Heart right ventricle (tissue), 16 donors: Measurements from ENCODE around the gene PADI2. TPM values are rescaled to one million over a fixed set of nuclear protein-coding genes. Genes with fewer than 3 reads are reported as not detected.

Experiments used
- ATAC-seq, 8 donors: fragments of 200-7000 bp; cut with Tn5 transposase; one replicate each; pipeline ENCODE4 v1.9.1; 2020; ENCODE audit warnings: mild to moderate bottlenecking in 8 of 8, moderate library complexity in 8 of 8, moderate number of reproducible peaks in 1 of 8
- DNase-seq, 2 donors: peaks; one replicate each; pipeline ENCODE4 v3.0.0-alpha.2; 2020
- H3K27ac ChIP-seq, 10 donors: fragments of 200-600 bp; sonication (generic) in 2 of 10; one replicate each; pipeline versions ENCODE4 v1.5.0 to v1.8.0; 2020 to 2022; ENCODE audit warnings: mild to moderate bottlenecking in 3 of 10
- H3K27me3 ChIP-seq, 7 donors: fragments of 200-600 bp; one replicate each; pipeline ENCODE4 v1.8.0; 2021 to 2022; ENCODE audit warnings: mild to moderate bottlenecking in 2 of 7
- H3K36me3 ChIP-seq, 9 donors: fragments of 200-600 bp; sonication (generic) in 1 of 9; one replicate each; pipeline versions ENCODE4 v1.5.0 to v1.8.0; 2020 to 2022; ENCODE audit warnings: mild to moderate bottlenecking in 2 of 9
- H3K4me1 ChIP-seq, 9 donors: fragments of 200-600 bp; sonication (generic) in 1 of 9; one replicate each; pipeline versions ENCODE4 v1.5.0 to v1.8.0; 2020 to 2022; ENCODE audit warnings: mild to moderate bottlenecking in 4 of 9
- H3K4me3 ChIP-seq, 10 donors: fragments of 200-600 bp; sonication (generic) in 2 of 10; one replicate each; pipeline versions ENCODE4 v1.5.0 to v1.8.0; 2020 to 2022; ENCODE audit warnings: mild to moderate bottlenecking in 7 of 10, moderate library complexity in 2 of 10
- H3K9me3 ChIP-seq, 11 donors: fragments of 200-600 bp in 10 of 11; sonication (generic) in 2 of 11; one replicate each; pipeline versions ENCODE4 v1.5.0 to v1.8.0; 2013 to 2022; ENCODE audit warnings: mild to moderate bottlenecking in 2 of 11, control low read depth in 1 of 11, moderate library complexity in 1 of 11
- CTCF ChIP-seq, 9 donors: fragments of 200-600 bp; sonication (generic) in 2 of 9; IDR thresholded peaks; one replicate each; pipeline versions ENCODE4 v1.5.0 to v1.8.0; 2021 to 2022; ENCODE audit warnings: antibody characterized with exemption in 9 of 9, mild to moderate bottlenecking in 5 of 9, moderate library complexity in 1 of 9
- WGBS, 2 donors: extraction: QIAGEN DNeasy Blood & Tissue Kit; methylation state at CpG; one replicate each; pipeline ENCODE4 v1.1.7; 2013; ENCODE audit warnings: inconsistent platforms in 1 of 2; 5-methylcytosine and 5-hydroxymethylcytosine counted together
- intact Hi-C, 10 donors: fragments of 100-400 bp; cut with DNase I; formaldehyde crosslinking; loops; one replicate each; pipeline versions ENCODE4 v1.11.1 to v1.14.2; 2022
- long read RNA-seq, 3 donors: library from polyadenylated mRNA; unstranded; transcript quantifications; one replicate each; pipeline ENCODE4 v2.0.0, GENCODE V29; 2020 to 2021
- polyA plus RNA-seq, 2 donors: library from polyadenylated mRNA; stranded (reverse); fragments of 200-250 nt; gene quantifications; one replicate each; pipeline ENCODE4 v1.2.3, GENCODE V29; 2013
- total RNA-seq, 10 donors: library from RNA; stranded (reverse); fragmentation: NEBNext Ultra II Directional in 3 of 10; extraction: Animal tissue kit (Norgen Biotek cat#: 25700) in 3 of 10; gene quantifications; one replicate each; pipeline versions ENCODE4 v1.2.1 to v1.2.4, GENCODE V29; 2021 to 2023
- donor health status: Arrhythmogenic right ventricular cardiomyopathy.
- donor health status: ischemic (EF 13 %, LVEDD 7.1; RV severe dilation, severe dysfunction).
- donor health status: healthy with polysubstance abuse.
- donor health status: DM: no; HTN: yes; CAD: no.
- donor health status: DM: no; HTN: no; CAD: no.
- donor health status: ischemic (EF 25% LVEDD 6.9; RV normal size, moderate dysfunction).
- donor health status: ischemic (EF 25% LVEDD 5.7; RV mildly dilated, moderate dysfunction).
- donor health status: healthy.
- donor health status: DM: yes; HTN: yes; CAD: no.
- donor health status: Ischemic cardiomyopathy.
- donor health status: ischemic (EF 35%, LVEDD 5.7; RV mildly dilated, moderate dysfunction).
- donor health status: nonischemic (EF 11% LVEDD 7.7; RV severe dilation, severe dysfunction).
- donor health status: DM: yes; HTN: yes; CAD: no.
- donor health status: PGD.
- donor health status: ischemic (EF 29% LVEDD 5.4; RV normal size, mild dysfunction).
- donor health status: nonischemic (EF 23%, LVEDD 6.1; RV moderate dilation, normal function).

Gene PADI2
- total RNA-seq, result 1 to 10 TPM in 1 of 10 donors, under 1 TPM in 9; 0.12 to 1.1 (median 0.58) TPM
- under 1 TPM; 0.07 TPM for polyA plus RNA-seq
- long read RNA-seq, donor 1, result 0 reads
- long read RNA-seq, donor 2, result 0 reads
- long read RNA-seq, donor 3, result 0 reads

GRCh38 chr1:17119076-17119772 is at the start of gene PADI2:
PADI2 (minus strand) TSS chr1:17119451; CDS start chr1:17119371, 80 bp downstream.
- Histone ChIP-seq H3K36me3 (no peaks in the 10 kb centered on the region), H3K4me3 (peak within 1 kb of the TSS in 9 of 10 donors; percentile 5 to 55 (median 41)), H3K27me3 (peaks cover 6 to 60% (median 50%) of the 10 kb centered on the region in 7 donors), H3K27ac (peak within 1 kb of the TSS in 1 of 10 donors; percentile 61), H3K4me1 (peaks cover 0 to 39% (median 17%) of the 10 kb centered on the region in 9 donors), H3K9me3 (no peaks in the 10 kb centered on the region)
- peak; percentile 69 to 86 (median 76) for ATAC-seq
- intact Hi-C loops, result no loop called here
- WGBS, 2 donors, result 2 to 3% methylated on average over 58 of the region's 58 CpGs
- TF ChIP-seq CTCF (IDR thresholded peaks at IDR 0.05), result no peak
- DNase-seq, result peak; percentile 51 to 70

GRCh38 chr1:17168091-17168876 is 49.0 kb upstream of the PADI2 start:
- TF ChIP-seq CTCF (IDR thresholded peaks at IDR 0.05), result no peak
- Histone ChIP-seq H3K36me3 (no peaks in the 10 kb centered on the region), H3K27me3 (peaks cover 0 to 35% (median 17%) of the 10 kb centered on the region in 7 donors), H3K4me1 (no peaks in the 10 kb centered on the region), H3K27ac (no peak overlapping the region), H3K9me3 (no peaks in the 10 kb centered on the region), H3K4me3 (no peak overlapping the region)
- intact Hi-C loops, result no loop called here
- ATAC-seq, result no peak
- no peak for DNase-seq
- 63 to 64% methylated on average over 13 of the region's 13 CpGs for WGBS, 2 donors

GRCh38 chr1:17167786-17168090 is 48.5 kb upstream of the PADI2 start:
- intact Hi-C loops, result no loop called here
- H3K4me1 ChIP-seq, result no peaks in the 10 kb centered on the region
- H3K4me3 ChIP-seq, result no peak overlapping the region
- WGBS, 2 donors, result 76 to 80% methylated on average over 5 of the region's 5 CpGs
- H3K27ac ChIP-seq, result no peak overlapping the region
- peaks cover 0 to 40% (median 18%) of the 10 kb centered on the region in 7 donors for H3K27me3 ChIP-seq
- DNase-seq (no peak), ATAC-seq (no peak)
- no peaks in the 10 kb centered on the region for H3K9me3 ChIP-seq
- TF ChIP-seq CTCF (IDR thresholded peaks at IDR 0.05), result no peak
- H3K36me3 ChIP-seq, result no peaks in the 10 kb centered on the region

GRCh38 chr1:17167041-17167785 is 48.0 kb upstream of the PADI2 start:
- DNase-seq (no peak), ATAC-seq (no peak)
- no peaks in the 10 kb centered on the region for H3K9me3 ChIP-seq
- H3K4me3 ChIP-seq, result no peak overlapping the region
- no peak for TF ChIP-seq CTCF (IDR thresholded peaks at IDR 0.05)
- H3K27ac ChIP-seq, result no peak overlapping the region
- no peaks in the 10 kb centered on the region for H3K4me1 ChIP-seq
- intact Hi-C loops, result no loop called here
- H3K36me3 ChIP-seq, result no peaks in the 10 kb centered on the region
- WGBS, 2 donors, result 6 to 12% methylated on average over 4 of the region's 4 CpGs
- peaks cover 0 to 40% (median 18%) of the 10 kb centered on the region in 7 donors for H3K27me3 ChIP-seq
